Femur (tissue), 1 donor: ENCODE measurements around the gene FGF18.
A peak's percentile ranks its signal among the peaks of the same experiment; 100 is the strongest.

Source experiments
- DNase-seq: peaks from one replicate; pipeline ENCODE4 v3.0.0-alpha.2; 2017

Gene FGF18

DNA sequence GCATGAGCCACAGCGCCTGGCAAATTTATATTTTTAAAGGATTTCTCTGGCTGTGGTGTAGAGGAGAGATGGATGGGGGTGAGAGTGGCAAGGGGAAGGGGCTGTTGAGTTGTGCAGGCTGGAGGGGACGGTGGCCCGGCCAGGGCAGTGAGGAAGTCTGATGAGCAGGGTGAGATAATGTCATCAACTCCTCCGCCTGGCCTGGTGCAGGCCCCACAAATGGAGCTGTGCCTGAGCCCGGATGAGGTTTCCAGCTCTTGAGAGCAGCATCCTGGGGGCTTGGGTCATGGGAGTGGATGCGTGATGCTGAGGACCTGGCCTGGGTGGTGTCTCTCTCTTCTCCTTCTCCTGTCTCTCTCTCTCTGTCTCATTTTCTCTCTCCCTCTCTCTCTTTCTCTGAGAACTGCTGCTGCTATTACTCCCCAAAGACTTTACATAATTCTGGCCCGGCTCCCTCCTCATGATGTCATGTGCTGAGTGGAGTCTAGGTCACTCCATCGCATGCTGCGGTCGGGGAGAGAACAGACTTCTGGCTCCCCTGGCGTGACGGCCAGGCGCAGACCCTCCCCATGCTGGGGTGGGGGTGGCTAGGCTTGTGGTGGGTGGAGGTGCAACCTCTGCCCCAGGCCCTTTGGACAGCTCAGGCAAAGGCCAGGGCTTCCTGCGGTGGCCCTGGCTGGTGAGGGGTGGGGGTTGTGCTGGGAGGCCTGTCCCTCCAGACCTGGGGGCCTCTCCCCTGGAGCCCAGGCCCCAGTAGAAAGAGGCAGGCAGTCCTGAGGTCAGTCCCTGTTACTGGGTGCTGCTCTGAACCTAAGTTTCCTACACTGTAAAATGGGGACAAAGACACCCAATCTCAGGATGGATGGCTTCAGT, 26.4 kb downstream of the FGF18 start:
- peak; percentile 88 for DNase-seq

DNA sequence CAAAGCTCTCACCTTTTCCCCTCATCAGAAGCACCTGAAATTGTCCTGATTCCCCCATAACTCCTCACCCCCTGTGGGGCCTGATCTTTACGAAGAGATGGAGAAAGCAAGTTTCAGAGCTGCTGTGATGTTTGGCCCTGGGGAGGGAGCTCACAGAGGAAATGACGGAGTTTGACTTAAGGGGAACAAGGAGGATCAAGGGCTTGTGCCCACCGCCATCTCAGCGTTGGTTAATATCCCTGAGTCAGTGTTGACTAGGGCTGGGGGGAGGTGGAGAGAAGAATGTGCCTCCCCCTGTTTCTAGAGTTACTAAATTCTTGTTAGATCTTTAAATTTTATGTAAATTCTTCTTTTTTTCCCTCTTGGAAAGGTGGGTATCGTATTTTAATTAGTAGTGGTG, 27.8 kb downstream of the FGF18 start:
- no peak for DNase-seq

DNA sequence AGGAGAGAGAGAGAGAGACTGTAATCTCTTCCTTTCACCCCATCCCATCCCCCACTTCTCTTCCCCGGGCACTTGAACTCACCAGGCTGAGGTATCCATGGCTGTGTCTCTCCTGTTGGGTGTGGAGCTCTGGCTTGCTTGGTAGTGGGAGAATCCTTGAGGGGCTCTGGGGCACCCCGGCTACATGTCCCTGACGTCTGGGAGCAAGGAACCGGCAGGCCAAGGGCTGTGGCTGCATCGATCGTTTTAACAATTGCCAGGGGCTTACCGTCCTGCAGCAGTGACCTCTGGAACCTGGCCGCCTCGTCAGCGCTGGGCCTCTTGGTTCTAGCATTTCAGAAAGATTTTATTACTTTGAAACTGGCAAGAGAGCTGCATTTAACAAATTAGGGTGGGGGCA, 30.0 kb downstream of the FGF18 start:
- no peak for DNase-seq

DNA sequence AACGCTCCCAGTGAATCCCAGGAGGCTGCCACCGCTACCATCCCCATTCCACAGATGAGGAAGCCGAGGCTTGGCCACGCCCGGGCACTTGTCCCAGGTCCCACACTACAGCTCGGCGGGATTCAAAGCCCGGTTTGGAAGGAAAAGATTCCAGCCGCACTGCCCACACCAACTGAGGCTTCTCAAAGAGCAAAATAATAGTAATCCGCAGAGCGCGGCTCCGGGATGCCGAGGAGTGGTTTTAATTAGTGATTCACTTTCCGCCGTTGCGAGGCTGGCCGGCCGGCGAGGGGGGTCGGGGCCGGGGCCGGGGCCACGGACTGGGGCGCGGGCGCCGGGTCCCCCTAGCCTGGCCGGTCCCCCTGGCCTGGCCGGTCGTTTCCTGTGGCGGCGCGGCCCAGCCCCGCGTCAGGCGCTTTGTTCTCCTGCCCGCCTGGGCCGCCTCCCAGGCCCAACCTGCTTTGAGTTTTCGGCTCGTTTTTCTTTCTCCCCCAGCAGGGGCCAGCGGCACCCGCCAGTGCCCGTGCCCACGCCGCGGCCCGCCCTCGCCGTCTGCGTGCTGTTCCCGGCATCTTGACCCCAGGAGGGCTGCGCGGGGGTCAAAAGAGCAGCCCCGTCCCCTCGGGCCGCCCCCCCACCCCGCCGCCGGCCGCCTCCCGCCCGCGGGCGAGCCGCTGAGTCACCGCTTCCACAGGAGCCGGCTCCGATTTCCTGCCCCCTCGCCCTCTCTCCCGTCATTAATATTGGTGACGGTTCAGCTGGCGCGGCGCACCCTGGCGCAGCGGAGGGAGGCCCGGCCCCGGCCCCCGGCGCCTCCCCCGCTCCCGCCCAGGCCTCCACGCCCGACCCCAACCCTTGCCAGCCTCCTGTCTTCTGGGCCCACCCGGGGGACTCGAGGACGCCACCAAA, 31.2 kb downstream of the FGF18 start:
- DNase-seq: peak; percentile 85

DNA sequence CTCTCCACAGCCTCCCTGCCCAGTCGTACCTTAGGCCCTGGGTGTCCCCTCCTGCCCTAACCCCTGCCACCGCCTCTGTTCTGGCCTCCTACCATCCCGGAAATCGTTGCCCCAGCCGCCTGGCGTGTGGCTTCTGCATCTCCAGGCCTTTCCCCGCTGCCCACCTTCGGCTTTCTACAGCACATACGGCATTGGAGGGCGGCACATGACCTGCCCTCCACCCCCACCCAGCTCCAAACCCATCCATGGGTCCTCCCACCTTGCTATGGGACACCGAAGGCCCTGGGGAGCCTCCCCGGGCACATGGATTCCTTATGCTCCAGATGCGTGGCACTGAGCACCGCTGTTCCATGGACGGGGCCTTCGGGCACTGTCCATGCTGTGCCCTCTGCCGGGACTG, 32.0 kb downstream of the FGF18 start:
- DNase-seq: no peak

DNA sequence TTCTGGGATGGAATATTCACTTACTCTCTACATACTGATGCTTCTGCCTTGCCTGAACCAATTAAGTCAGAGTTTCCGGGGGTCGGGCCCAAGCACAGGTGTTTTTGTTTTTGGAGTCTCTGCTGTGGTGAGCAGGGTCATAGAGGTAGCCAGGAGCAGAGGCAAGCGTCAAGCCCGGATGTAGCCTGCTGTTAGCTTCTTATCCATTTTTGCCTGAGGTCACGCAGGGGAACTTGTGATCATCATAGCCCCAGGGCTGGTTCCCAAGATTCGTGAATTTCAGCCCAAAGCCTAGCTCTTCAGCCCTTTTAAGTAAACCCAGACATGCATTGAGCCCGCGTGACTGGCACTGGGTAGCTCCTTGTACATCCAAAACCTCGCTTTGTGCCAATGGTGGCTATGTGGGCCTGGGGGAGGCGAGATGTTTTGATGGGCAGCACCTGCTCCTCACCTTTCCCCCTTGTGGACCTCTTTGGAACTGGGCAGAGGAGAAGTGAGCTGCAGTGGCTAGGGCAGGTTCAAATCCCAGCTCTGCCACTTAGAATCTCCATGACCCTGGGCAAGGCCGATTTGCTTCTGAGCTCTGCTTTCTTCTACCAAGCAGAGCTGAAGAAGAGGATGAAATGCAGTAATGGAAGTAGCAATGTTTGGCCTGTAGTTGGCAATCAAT, 33.7 kb downstream of the FGF18 start:
- no peak for DNase-seq

DNA sequence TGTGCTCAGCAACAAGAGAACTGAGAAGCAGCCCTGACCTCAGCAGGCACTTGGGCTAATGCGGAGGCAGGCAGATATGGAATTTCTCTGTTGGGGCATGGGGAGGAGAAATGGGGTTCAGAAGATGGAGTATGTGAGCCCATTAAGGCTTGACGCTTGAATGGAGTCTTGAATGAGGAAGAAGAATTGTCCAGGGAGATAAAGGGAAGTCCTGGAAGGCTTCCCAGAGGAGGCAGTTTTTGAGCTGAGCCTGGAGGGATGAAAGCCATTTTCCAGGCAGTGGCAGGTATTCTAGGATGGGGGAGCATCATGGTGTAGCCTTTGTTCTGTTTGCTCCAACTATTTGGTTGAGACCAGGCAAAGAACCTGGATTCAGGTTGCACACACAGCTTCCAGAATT, 34.5 kb downstream of the FGF18 start:
- DNase-seq: no peak

DNA sequence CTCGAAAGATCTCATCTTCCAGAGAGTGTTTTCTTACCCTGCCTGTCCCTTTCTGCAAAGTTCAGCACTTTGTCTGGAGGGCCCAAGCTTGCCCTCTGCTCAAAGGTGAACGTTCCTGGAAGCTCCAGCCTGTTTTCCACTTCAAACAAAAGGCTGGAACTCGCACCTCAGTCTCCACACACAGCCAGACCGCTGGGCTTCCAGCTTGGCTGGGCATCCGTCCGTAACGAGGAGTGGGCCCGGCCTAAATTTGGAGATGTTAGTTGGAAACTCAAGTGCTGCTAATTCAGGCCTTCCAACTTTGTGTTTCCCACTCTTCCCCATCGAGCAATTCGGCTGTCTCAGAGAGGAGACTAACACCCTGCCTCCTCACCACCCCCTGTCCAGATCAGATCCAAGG, 35.1 kb downstream of the FGF18 start:
- DNase-seq: peak; percentile 70

DNA sequence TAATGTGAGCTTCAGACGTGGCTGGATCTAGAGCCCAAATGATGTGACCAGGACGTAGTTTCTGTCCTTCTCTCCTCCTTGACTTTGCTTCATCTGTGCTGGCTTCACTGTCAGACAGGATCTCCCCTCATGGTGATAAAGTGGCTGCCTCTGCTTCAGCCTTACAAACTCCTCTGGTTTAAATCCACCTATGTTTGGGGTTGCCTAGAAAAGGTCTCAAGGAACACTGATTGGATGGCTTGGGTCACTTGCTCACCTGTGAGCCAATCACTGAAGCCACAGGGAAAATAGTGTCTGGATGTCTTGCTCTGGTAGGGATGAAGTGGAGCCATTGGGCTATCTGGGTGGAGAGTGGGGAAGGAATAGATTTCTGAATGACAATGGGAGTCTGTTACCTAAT, 36.1 kb downstream of the FGF18 start:
- no peak for DNase-seq

DNA sequence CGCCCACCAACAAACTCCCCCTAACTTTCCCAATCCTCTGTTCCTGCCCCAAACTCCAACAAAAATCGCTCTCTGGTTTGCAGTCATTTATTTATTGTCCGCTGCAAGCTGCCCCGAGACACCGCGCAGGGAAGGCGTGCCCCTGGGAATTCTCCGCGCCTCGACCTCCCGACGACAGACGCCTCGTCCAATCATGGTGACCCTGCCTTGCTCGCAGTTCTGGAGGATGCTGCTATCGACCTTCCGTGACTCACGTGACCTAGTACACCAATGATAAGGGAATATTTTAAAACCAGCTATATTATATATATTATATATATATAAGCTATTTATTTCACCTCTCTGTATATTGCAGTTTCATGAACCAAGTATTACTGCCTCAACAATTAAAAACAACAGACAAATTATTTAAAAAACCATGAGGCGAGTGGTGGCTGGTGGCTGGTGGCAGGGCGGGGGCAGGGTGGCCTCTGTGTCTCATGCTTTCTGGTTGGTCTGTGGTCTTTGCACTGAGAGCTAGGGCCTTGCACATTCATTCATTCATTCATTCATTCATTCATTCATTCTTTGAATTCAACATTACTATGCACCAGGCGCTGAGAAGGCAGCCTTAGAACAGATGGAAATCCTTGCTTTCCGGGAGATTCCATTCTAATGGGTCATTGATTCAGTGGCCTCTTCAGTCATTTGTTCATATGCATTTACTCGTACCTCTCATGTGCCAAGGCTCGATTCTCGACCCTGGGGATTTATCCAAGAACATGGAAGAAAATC, 37.9 kb downstream of the FGF18 start:
- DNase-seq: no peak

DNA sequence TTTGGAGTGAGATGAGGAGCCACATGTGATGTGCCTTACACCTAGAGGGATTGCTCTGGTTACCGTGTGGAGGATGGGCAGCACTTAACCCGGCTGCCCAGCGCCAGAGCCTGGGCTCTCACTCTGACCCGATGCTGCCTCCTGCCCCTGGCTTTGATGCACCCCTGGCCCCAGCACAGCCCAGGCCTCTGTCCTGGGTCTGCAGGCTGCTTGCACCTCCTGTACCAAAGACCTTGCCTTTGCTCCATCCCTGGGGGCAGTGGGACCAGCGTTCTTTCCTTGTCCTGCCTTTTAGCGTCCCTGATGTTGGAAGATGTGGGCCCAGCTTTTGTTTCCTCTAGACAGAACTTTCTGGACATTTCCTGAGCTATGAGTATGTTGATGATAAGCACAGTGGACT, 40.4 kb downstream of the FGF18 start:
- no peak for DNase-seq

DNA sequence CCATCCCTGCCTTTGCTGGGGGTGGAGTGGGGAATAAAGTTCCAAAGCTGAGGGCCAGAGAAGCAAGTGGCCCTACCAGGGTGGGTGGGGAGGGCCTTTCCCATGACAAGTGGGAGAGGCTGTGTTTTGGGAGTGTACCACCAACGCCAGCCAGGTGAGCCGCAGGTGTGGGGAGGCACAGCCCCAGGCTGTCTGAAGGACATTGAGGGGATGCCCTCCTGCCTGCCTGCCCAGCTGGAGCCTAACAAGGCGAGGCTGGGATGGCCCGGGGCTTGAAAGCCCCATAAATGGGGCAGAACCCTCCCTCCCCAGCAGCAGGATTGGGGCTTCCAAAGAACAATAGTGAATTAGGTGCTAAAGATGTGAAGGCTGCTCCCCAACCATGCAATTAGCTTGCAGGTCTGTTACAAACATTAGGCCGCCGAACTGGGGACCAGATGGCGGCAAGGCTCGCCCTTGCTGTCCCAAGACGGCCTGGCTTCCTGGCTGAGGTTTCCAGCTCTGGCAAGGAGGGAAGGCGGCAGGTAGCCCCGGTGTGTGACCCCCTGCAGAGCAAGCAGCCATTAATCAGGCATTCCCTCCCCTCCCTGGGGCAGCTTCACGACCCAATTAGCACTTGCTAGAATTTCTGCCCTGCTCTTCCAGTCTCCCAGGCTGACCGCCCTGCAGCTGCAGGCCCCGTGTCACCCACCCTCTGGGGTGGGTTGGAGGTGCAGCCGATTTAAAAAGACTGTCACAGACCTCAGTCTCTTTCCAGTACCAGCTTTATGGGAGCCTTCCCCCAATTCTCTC, 42.9 kb downstream of the FGF18 start:
- no peak for DNase-seq

DNA sequence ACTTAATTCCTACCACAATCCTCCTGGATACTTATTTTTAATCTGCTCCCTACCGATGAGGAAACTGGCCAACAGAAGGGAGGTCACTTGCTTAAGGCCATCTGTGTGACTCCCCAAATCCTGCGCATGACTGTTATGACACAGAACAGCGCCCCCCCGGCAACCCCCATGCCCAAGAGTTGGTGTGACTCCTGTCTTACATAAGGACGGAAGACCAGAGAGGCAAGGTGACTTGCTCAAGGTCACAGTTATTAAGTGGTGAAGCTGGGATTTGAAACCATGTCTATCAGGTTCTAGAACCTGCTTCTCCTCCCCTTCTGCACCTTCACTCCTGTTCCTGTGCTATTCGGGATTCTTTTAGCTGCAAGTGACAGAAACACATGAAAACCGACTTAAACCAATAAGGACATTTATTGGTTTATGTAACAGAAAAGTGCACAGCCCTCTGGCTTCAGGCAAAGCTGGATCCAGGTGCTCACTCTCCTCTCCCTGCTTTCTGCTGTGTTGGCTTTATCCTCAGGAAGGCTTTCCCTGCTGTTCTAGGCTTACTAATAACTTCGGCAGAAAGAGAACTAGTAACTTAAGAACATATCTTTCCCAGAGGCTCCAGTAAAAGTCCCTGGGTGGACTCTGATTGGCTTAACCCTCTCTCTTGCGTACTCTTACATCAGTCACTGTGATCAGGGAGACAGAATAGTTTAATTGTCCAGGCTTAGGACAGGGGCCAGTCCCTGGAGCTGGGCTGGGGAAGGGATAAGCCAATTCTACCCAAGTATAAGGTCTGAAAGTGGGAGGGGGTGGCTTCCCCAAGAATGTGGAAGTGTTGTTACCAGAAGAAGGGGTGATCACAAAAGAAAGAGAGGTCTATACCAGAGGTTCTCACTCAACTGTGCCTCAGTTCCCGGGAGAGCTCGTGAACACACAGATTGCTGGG, 43.7 kb downstream of the FGF18 start:
- DNase-seq: no peak

DNA sequence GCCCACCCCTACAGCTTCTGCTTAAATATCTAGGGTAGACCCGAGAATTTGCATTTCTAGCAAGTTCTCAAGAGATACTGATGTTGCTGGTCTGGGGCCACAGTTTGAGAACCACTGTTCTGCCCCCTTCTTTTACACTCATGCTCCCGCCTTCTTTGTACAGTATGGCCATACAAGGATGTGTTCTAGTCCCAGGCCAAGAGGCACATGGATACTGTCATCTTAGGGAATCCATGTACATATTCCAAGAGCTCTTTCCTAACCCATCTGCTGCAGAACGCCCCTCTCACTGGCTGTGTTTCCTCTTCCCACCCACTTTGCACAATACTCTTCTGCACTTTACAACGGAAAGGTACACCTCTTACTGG, 44.4 kb downstream of the FGF18 start:
- DNase-seq: no peak

DNA sequence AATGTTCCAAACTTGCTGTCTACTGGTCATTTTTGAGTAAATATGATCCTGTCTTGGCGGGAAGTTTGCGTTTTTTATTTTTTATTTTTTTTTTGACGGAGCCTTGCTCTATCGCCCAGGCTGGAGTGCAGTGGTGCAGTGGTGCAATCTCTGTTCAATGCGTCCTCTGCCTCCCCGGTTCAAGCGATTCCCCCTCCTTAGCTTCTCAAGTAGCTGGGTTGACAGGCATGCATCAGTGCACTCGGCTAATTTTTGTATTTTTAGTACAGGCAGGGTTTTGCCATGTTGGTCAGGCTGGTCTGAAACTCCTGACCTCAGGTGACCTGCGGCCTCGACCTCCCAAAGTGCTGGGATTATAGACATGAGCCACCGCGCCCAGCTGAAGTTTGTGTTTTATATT, 45.4 kb downstream of the FGF18 start:
- DNase-seq: no peak

DNA sequence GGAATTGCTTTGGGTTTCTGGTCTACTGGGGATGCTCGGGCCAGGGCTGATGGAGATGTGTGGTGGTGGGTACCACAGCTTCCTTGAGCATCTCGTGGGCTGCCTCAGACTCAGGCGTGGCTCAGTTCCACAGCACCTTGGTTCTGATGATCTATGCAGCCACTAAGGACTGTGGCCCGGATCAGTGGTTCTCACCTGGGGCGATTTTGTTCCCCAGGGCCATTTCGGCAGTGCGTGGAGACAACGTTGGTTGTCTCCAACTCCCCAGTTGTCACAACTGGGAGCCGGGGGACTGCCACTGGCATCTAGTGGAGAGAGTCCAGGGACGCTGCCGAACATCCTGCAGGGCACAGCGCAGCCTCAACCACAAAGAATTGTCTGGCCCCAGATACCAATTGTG, 47.7 kb downstream of the FGF18 start:
- DNase-seq: no peak

DNA sequence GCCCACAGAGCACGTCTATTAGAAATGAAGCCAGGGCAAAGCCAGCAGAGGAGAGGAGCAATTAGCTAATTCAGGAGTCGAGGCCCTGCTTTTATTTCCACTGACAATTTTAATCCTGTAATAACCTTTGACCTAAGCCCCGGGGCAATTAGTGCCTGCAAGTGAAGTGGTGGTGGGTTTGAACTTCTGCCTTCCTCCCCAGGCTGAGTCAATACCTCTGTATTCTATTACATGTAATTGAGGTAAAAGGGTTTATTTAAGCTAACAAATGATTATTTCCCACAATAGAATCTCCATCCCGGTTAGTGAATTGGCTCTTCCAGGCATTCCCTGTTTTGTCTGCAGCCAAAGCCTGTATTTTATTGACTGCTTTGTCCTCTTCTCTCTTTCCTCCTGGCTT, 49.9 kb downstream of the FGF18 start:
- no peak for DNase-seq

DNA sequence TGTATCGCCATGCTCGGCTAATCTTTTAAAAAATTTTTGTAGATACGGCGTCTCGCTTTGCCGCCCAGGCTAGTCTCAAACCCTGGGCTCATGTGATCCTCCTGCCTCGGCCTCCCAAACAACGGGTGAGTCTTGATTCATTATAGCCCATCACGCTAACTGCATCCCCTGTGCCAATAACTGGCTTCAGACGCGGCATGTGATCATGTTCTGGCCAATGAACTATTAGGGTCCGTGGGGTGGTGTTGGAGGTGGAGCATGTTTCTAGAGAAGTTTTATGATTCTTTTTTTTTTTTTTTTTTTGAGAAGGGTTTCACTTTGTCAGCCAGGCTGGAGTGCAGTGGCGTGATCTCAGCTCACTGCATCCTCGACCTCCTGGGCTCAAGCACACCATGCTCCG, 51.0 kb downstream of the FGF18 start:
- no peak for DNase-seq

DNA sequence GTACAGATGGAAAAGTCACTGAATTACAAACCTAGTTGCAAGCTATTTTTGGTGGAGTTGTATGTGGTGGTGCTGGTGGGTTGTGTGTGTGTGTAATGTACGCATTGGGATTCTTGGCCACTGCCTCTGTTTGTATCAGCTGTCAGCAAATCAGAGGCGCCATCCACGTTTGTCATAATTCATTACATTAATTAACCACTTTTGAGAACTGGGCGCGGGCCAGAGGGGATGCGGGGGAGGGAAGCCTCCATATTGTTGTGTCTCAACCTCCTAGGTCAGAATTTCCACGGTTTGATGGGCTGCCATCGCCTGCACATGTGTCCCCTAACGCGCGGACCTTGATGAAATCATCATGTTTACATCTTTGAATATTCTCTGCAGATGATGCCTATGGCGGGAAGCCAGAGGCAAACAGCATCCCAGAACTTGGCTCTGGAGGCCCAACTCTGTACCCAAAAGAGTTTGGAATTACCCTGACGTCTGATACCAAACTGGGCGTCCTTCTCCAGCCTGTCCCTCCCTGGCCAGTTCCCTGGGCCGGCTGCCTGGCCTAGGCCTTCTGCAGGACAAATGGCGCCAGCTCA, 54.9 kb downstream of the FGF18 start:
- no peak for DNase-seq

DNA sequence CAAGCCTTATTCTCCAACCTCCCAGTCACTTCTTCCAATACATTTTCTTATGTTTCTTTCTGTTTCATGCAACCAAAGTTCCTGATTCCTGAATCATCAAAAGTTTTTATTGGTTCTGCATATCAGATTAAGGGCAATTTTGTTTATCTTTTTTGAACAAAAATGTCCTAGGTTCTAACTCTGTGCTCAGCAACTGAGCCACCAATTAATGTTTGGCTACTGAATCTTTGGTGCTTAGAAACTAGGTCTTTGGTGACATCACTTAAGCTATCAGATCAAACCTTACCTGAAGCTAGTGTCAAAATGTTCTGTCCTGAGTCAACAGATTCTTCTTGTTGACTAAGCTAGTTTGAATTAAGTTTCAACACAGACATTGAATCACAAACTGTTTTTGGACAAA, 56.1 kb downstream of the FGF18 start:
- no peak for DNase-seq
